K562 (cell line): ENCODE data around the gene PLEKHG4B. TPM values are rescaled to one million over a fixed set of nuclear protein-coding genes. Genes with fewer than 3 reads are reported as not detected.
A peak's percentile ranks its signal among the peaks of the same experiment; 100 is the strongest.

Source experiments
- ATAC-seq: fragments of 200-7000 bp; cut with Tn5 transposase; 3 replicates; pipeline ENCODE4 v1.9.1; 2020; ENCODE audit warnings: moderate library complexity
- BruUV-seq: library from RNA; stranded (reverse); fragments of 400-500 nt; replicated peaks from 2 replicates; lab custom pipeline; 2021; lab: Mats Ljungman, UMichigan
- CTCF ChIA-PET: fragments of 300-600 bp; formaldehyde crosslinking; extraction: SDS; loops from one replicate; lab custom pipeline; 2021; ENCODE audit warnings: low intra/inter-chr PET ratio; lab: Yijun Ruan, JAX
- POLR2A ChIA-PET: fragments of 300-600, 350-650 bp; sonication (Branson Sonifier 250); formaldehyde crosslinking; extraction: SDS; loops from one replicate; lab custom pipeline; 2021; ENCODE audit warnings: antibody characterized with exemption, inconsistent platforms; lab: Yijun Ruan, JAX
- DNase-seq, 4 experiments: peaks; one replicate each; pipeline versions ENCODE4 v3.0.0 to v3.0.0-alpha.2; 2011 to 2018; ENCODE audit warnings: low spot score in 3 of 4, mixed read lengths in 3 of 4; ENCODE audit errors: extremely low read depth in 1 of 4
- FAIRE-seq: peaks from 2 replicates; lab custom pipeline; 2011; peaks lifted over from hg19 to GRCh38; lab: Jason Lieb, UNC
- H2AFZ ChIP-seq: 2 replicates; pipeline ENCODE4 v1.6.0; 2011; ENCODE audit warnings: low read depth, low read length, control low read depth, inconsistent platforms
- H3K27ac ChIP-seq: fragments of 200-600 bp; 3 replicates; pipeline ENCODE4 v1.8.0; 2011; ENCODE audit warnings: low read depth, mild to moderate bottlenecking, control low read depth, inconsistent platforms, low read length, moderate library complexity, mixed read lengths; ENCODE audit errors: extremely low read depth
- H3K27me3 ChIP-seq, 2 experiments: fragments of 300-600 bp in 1 of 2; 2 replicates in 1 of 2; 3 replicates in 1 of 2; pipeline versions ENCODE4 v1.6.0 to v1.8.0; 2011; ENCODE audit warnings: inconsistent platforms in 2 of 2, low read length in 2 of 2, mild to moderate bottlenecking in 1 of 2, mixed read lengths in 1 of 2, moderate library complexity in 1 of 2; ENCODE audit not compliant: control insufficient read depth in 2 of 2, insufficient read depth in 2 of 2
- H3K36me3 ChIP-seq: fragments of 300-600 bp; 3 replicates; pipeline ENCODE4 v1.8.0; 2011; ENCODE audit warnings: mild to moderate bottlenecking, low read length, inconsistent platforms; ENCODE audit not compliant: control insufficient read depth, insufficient read depth
- H3K4me1 ChIP-seq, 2 experiments: fragments of 200-600 bp in 1 of 2; replicated peaks in 1 of 2; 2 replicates in 1 of 2; 3 replicates in 1 of 2; pipeline versions ENCODE4 v1.5.1 to v1.8.0; 2011; ENCODE audit warnings: inconsistent platforms in 2 of 2, low read length in 2 of 2, mild to moderate bottlenecking in 1 of 2, mixed read lengths in 1 of 2, moderate library complexity in 1 of 2; ENCODE audit not compliant: control insufficient read depth in 2 of 2, insufficient read depth in 2 of 2
- H3K4me2 ChIP-seq: 2 replicates; pipeline ENCODE4 v1.6.1; 2011; ENCODE audit warnings: low read length, control low read depth, inconsistent platforms, mixed read lengths; ENCODE audit not compliant: insufficient read depth
- H3K4me3 ChIP-seq: fragments of 200-600 bp; sonication (generic), shearing (Covaris generic); 2 replicates; pipeline ENCODE4 v1.5.1; 2016; ENCODE audit warnings: control low read depth, inconsistent platforms
- H3K79me2 ChIP-seq: fragments of 200-600 bp; 3 replicates; pipeline ENCODE4 v1.8.0; 2011; ENCODE audit warnings: low read length, inconsistent platforms; ENCODE audit not compliant: control insufficient read depth, insufficient read depth
- H3K9ac ChIP-seq, 2 experiments: 2 replicates each; pipeline versions ENCODE4 v1.6.0 to v1.6.1; 2011; ENCODE audit warnings: low read depth in 2 of 2, low read length in 2 of 2, control low read depth in 1 of 2, inconsistent platforms in 1 of 2, mild to moderate bottlenecking in 1 of 2, mixed read lengths in 1 of 2; ENCODE audit not compliant: insufficient read depth in 1 of 2
- H3K9me1 ChIP-seq: one replicate; pipeline ENCODE4 v1.6.0; 2011; ENCODE audit warnings: inconsistent platforms, mild to moderate bottlenecking, low read length, moderate library complexity; ENCODE audit not compliant: control insufficient read depth, insufficient read depth
- H3K9me3 ChIP-seq: replicated peaks from 2 replicates; pipeline ENCODE4 v1.5.1; 2011; ENCODE audit warnings: low read depth, low read length, inconsistent platforms; ENCODE audit not compliant: control insufficient read depth, insufficient read depth
- H4K20me1 ChIP-seq: replicated peaks from 2 replicates; pipeline ENCODE4 v1.6.1; 2011; ENCODE audit warnings: low read length, inconsistent platforms, mixed read lengths; ENCODE audit not compliant: control insufficient read depth, insufficient read depth
- CAMTA2 ChIP-seq: fragments of 250-450 bp; sonication (Bioruptor Pico); conservative IDR thresholded peaks from 2 replicates; pipeline ENCODE4 v1.5.1; 2022
- CBX3 ChIP-seq, 2 experiments: IDR thresholded peaks; 1 replicate in 1 of 2; 2 replicates in 1 of 2; pipeline ENCODE4 v1.6.1; 2012; ENCODE audit warnings: inconsistent platforms in 2 of 2, low read length in 2 of 2, borderline replicate concordance in 1 of 2, control low read depth in 1 of 2
- CHD1 ChIP-seq: fragments of 200-600 bp; sonication (generic); IDR thresholded peaks from one replicate; pipeline ENCODE4 v1.6.1; 2012; ENCODE audit warnings: mild to moderate bottlenecking, moderate library complexity, low read length, inconsistent platforms
- GTF2A2 ChIP-seq: IDR thresholded peaks from 2 replicates; pipeline ENCODE4 v1.6.1; 2016; ENCODE audit warnings: mild to moderate bottlenecking, missing genetic modification characterization, missing compliant biosample characterization
- HDAC2 ChIP-seq: fragments of 450-650 bp; IDR thresholded peaks from 2 replicates; pipeline ENCODE4 v1.6.1; 2016; ENCODE audit warnings: mild to moderate bottlenecking
- HDAC3 ChIP-seq: fragments of 450-650 bp; IDR thresholded peaks from 2 replicates; pipeline ENCODE4 v1.6.1; 2018; ENCODE audit warnings: borderline replicate concordance, mild to moderate bottlenecking, moderate library complexity; ENCODE audit not compliant: partially characterized antibody
- MCM7 ChIP-seq, 2 experiments: fragments of 450-650 bp; IDR thresholded peaks; 2 replicates each; pipeline ENCODE4 v1.6.1; 2016 to 2018
- POLR2B ChIP-seq: fragments of 450-650 bp; IDR thresholded peaks from 2 replicates; pipeline ENCODE4 v1.6.1; 2018; ENCODE audit warnings: low read depth; ENCODE audit not compliant: partially characterized antibody
- POLR2H ChIP-seq: IDR thresholded peaks from 2 replicates; pipeline ENCODE4 v1.6.1; 2016; ENCODE audit warnings: missing genetic modification characterization, low read depth, mild to moderate bottlenecking, control low read depth, missing compliant biosample characterization, moderate library complexity
- SAFB2 ChIP-seq: fragments of 200-400 bp; formaldehyde crosslinking; IDR thresholded peaks from 2 replicates; pipeline ENCODE4 v1.6.1; 2018; ENCODE audit warnings: borderline replicate concordance, low read length, low read depth, moderate library complexity; ENCODE audit not compliant: severe bottlenecking
- SETDB1 ChIP-seq: IDR thresholded peaks from one replicate; pipeline ENCODE4 v1.6.1; 2012; ENCODE audit warnings: low read length, control low read depth, inconsistent platforms
- ZBTB8A ChIP-seq: fragments of 450-650 bp; IDR thresholded peaks from 2 replicates; pipeline ENCODE4 v1.6.1; 2018; ENCODE audit warnings: mild to moderate bottlenecking, moderate library complexity; ENCODE audit not compliant: partially characterized antibody
- ZFP30 ChIP-seq: fragments of 250-450 bp; sonication (Bioruptor Pico); IDR thresholded peaks from 2 replicates; pipeline ENCODE4 v1.8.0; 2022; ENCODE audit warnings: moderate library complexity, mild to moderate bottlenecking, inconsistent platforms, borderline replicate concordance
- ZNF224 ChIP-seq: sonication (generic); formaldehyde crosslinking; IDR thresholded peaks from 2 replicates; pipeline ENCODE4 v1.8.0; 2022; ENCODE audit warnings: mild to moderate bottlenecking, missing genetic modification reagents
- WGBS: fragments of 100-300 bp; shearing (Covaris generic); methylation state at CpG from one replicate; pipeline ENCODE4 v1.1.6; 2016; ENCODE audit warnings: low coverage, mixed read lengths; ENCODE audit not compliant: insufficient coverage; ENCODE audit errors: missing lambda C conversion rate; 5-methylcytosine and 5-hydroxymethylcytosine counted together
- in situ Hi-C: fragments of 300-500 bp; cut with MboI; formaldehyde crosslinking; loops from 4 replicates; pipeline ENCODE4 v1.15.0; 2018; ENCODE audit warnings: inconsistent platforms, mixed read lengths
- intact Hi-C: fragments of 100-400 bp; cut with micrococcal nuclease; formaldehyde crosslinking; loops from 2 replicates; pipeline ENCODE4 v1.14.2; 2022
- polyA plus RNA-seq, 8 experiments: library from polyadenylated mRNA; depleted of rRNA in 4 of 8; stranded (reverse) in 5 of 8; unstranded in 3 of 8; fragments of >200 nt; fragmentation: Nextera tagmentation in 2 of 8; fragmentation: Illumina TruSeq in 1 of 8; extraction: Ambion mirVana in 2 of 8; extraction: Trizol in 1 of 8; gene quantifications; 2 replicates each; pipeline versions ENCODE4 v1.2.1 to v1.2.3, GENCODE V29; 2011 to 2014; ENCODE audit warnings: inconsistent platforms in 1 of 8, missing spikeins in 1 of 8
- total RNA-seq, 7 experiments: library from RNA; depleted of rRNA in 6 of 7; stranded (reverse); fragments of >200 nt in 6 of 7; fragmentation: Illumina TruSeq in 2 of 7; extraction: Trizol in 2 of 7; gene quantifications; 2 replicates each; pipeline versions ENCODE4 v1.2.1 to v1.2.3, GENCODE V29; 2011 to 2021; ENCODE audit warnings: low replicate concordance in 1 of 7
- TF ChIP-seq, protein P1 (sequence below): fragments of 450-650 bp; IDR thresholded peaks from 2 replicates; pipeline ENCODE4 v1.6.1; 2017; ENCODE audit warnings: antibody characterized with exemption
- TF ChIP-seq, protein P2 (sequence below): fragments of 450-650 bp; IDR thresholded peaks from 2 replicates; pipeline ENCODE4 v1.6.1; 2014; ENCODE audit warnings: low read depth, mild to moderate bottlenecking, moderate library complexity, borderline replicate concordance
- TF ChIP-seq, protein P3 (sequence below): fragments of 450-650 bp; formaldehyde crosslinking; IDR thresholded peaks from 2 replicates; pipeline ENCODE4 v1.4.0; 2020; ENCODE audit warnings: mild to moderate bottlenecking, moderate library complexity

PLEKHG4B gene
- total and polyA plus RNA-seq, 9 of the 15 experiments (the other 6 are each of a cell fraction or from before 2014, with no cell fraction given): 0.02 TPM; not detected in 8

DNA sequence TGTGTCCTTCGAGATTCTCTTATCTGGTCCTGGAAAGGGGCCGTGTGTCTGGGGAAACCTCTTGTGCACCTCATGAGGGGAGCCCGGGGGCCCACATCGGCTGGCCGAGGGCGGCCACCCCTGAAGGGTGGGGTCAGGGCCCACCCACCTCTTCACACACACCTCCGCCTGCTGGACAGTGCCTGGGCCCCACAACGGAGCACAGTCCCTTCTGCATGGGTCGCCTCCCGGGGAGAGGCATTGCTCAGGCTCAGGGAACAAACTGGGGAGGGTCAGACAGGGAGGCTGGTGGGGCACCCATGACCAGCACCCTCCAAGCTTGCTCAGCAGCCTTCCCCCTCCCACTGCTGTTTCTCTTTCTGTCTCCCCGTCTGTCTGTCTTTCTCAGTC is 98.0 kb downstream of the PLEKHG4B start:
- FAIRE-seq: no peak
- CTCF ChIA-PET: no interaction called here

More for the DNA sequence above, 98.0 kb downstream of the PLEKHG4B start:
- WGBS: 9% methylated on average over 10 of the region's 11 CpGs
- Histone ChIP-seq H3K4me1 (peaks cover 0 to 66% of the 10 kb centered on the region in 2 experiments; a peak in 2 of 5 replicates), H4K20me1 (peaks cover 32% of the 10 kb centered on the region), H3K27ac (no peak overlapping the region), H3K9me1 (no peaks in the 10 kb centered on the region), H3K9ac (no peak overlapping the region), H3K36me3 (no peaks in the 10 kb centered on the region), H3K9me3 (no peaks in the 10 kb centered on the region), H3K4me3 (no peak overlapping the region), H3K79me2 (no peaks in the 10 kb centered on the region), H2AFZ (no peak overlapping the region), H3K27me3 (peaks cover 44 to 93% of the 10 kb centered on the region in 2 experiments), H3K4me2 (no peak overlapping the region)
- 0 out of 3 replicates have a peak, but pooled peaks have one; percentile 6 for ATAC-seq
- intact Hi-C loops (loop anchor here (5.0 kb wide), 1 partner anchor 247 kb away; no protein-coding TSS in a partner anchor), in situ Hi-C loops (no loop called here)
- TF ChIP-seq GTF2A2 (no peak), HDAC2 (no peak), POLR2B (no peak), CHD1 (no peak), ZNF224 (CRISPR knock-in tag) (no peak), HDAC3 (no peak), SETDB1 (no peak), ZFP30 (no peak), SAFB2 (no peak), CAMTA2 (CRISPR knock-in tag) (no peak), POLR2H (tag) (no peak), MCM7 (IDR thresholded peaks at IDR 0.05) (no peak), ZBTB8A (no peak), CBX3 (IDR thresholded peaks at IDR 0.05; ENCODE audit: borderline replicate concordance in 1 of 2, low read length in 2 of 2) (no peak)
- TF ChIP-seq, protein P1, sequence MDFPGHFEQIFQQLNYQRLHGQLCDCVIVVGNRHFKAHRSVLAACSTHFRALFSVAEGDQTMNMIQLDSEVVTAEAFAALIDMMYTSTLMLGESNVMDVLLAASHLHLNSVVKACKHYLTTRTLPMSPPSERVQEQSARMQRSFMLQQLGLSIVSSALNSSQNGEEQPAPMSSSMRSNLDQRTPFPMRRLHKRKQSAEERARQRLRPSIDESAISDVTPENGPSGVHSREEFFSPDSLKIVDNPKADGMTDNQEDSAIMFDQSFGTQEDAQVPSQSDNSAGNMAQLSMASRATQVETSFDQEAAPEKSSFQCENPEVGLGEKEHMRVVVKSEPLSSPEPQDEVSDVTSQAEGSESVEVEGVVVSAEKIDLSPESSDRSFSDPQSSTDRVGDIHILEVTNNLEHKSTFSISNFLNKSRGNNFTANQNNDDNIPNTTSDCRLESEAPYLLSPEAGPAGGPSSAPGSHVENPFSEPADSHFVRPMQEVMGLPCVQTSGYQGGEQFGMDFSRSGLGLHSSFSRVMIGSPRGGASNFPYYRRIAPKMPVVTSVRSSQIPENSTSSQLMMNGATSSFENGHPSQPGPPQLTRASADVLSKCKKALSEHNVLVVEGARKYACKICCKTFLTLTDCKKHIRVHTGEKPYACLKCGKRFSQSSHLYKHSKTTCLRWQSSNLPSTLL: no peak
- TF ChIP-seq, protein P2, sequence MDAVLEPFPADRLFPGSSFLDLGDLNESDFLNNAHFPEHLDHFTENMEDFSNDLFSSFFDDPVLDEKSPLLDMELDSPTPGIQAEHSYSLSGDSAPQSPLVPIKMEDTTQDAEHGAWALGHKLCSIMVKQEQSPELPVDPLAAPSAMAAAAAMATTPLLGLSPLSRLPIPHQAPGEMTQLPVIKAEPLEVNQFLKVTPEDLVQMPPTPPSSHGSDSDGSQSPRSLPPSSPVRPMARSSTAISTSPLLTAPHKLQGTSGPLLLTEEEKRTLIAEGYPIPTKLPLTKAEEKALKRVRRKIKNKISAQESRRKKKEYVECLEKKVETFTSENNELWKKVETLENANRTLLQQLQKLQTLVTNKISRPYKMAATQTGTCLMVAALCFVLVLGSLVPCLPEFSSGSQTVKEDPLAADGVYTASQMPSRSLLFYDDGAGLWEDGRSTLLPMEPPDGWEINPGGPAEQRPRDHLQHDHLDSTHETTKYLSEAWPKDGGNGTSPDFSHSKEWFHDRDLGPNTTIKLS: no peak
- TF ChIP-seq, protein P3, sequence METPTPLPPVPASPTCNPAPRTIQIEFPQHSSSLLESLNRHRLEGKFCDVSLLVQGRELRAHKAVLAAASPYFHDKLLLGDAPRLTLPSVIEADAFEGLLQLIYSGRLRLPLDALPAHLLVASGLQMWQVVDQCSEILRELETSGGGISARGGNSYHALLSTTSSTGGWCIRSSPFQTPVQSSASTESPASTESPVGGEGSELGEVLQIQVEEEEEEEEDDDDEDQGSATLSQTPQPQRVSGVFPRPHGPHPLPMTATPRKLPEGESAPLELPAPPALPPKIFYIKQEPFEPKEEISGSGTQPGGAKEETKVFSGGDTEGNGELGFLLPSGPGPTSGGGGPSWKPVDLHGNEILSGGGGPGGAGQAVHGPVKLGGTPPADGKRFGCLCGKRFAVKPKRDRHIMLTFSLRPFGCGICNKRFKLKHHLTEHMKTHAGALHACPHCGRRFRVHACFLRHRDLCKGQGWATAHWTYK (CRISPR knock-in tag): no peak
- DNase-seq: peak in 3 of 4 experiments; percentile 36 to 51 (median 49)
- no TSS peak for BruUV-seq
- POLR2A ChIA-PET: no interaction called here
